OCI-LY1 (cell line): ENCODE data around the gene ZBTB32.

Experiments
- H2AFZ ChIP-seq: fragments of 200-600 bp; sonication (generic), shearing (Covaris generic); 2 replicates; pipeline ENCODE4 v1.6.0; 2014; ENCODE audit warnings: antibody characterized with exemption, mild to moderate bottlenecking, low read length
- H3F3A ChIP-seq: fragments of 200-600 bp; sonication (generic), shearing (Covaris generic); 2 replicates; pipeline ENCODE4 v1.6.0; 2014; ENCODE audit warnings: mild to moderate bottlenecking, antibody characterized with exemption, low read length, moderate library complexity; ENCODE audit not compliant: insufficient read depth
- H3K27ac ChIP-seq: fragments of 200-600 bp; sonication (generic); 2 replicates; pipeline ENCODE4 v1.5.1; 2014; ENCODE audit warnings: low read length, mixed run types, mild to moderate bottlenecking, low read depth; ENCODE audit not compliant: poor library complexity, severe bottlenecking
- H3K27me3 ChIP-seq: fragments of 200-600 bp; sonication (generic); 2 replicates; pipeline ENCODE4 v1.6.0; 2014; ENCODE audit warnings: antibody characterized with exemption, mild to moderate bottlenecking, low read length, moderate library complexity; ENCODE audit not compliant: insufficient read depth
- H3K36me3 ChIP-seq: fragments of 200-600 bp; sonication (generic); 2 replicates; pipeline ENCODE4 v1.6.1; 2014; ENCODE audit warnings: mild to moderate bottlenecking, antibody characterized with exemption, low read length, moderate library complexity, mixed read lengths; ENCODE audit not compliant: insufficient read depth
- H3K4me1 ChIP-seq: fragments of 200-600 bp; sonication (generic); 2 replicates; pipeline ENCODE4 v1.5.1; 2014; ENCODE audit warnings: mild to moderate bottlenecking, low read length, moderate library complexity; ENCODE audit not compliant: insufficient read depth, severe bottlenecking
- H3K4me2 ChIP-seq: fragments of 200-600 bp; sonication (generic), shearing (Covaris generic); 2 replicates; pipeline ENCODE4 v1.6.1; 2014; ENCODE audit warnings: low read length
- H3K4me3 ChIP-seq: fragments of 200-600 bp; sonication (generic); 2 replicates; pipeline ENCODE4 v1.5.1; 2014; ENCODE audit warnings: low read length, low read depth, mild to moderate bottlenecking, mixed read lengths; ENCODE audit not compliant: poor library complexity, severe bottlenecking
- H3K79me2 ChIP-seq: fragments of 200-600 bp; shearing (Covaris generic); 2 replicates; pipeline ENCODE4 v1.6.1; 2016; ENCODE audit warnings: mixed run types, low read length, mixed read lengths; ENCODE audit not compliant: insufficient read depth
- H3K9ac ChIP-seq: fragments of 200-600 bp; sonication (generic), shearing (Covaris generic); 2 replicates; pipeline ENCODE4 v1.6.1; 2014; ENCODE audit warnings: mild to moderate bottlenecking, low read length, mixed read lengths
- H3K9me2 ChIP-seq: fragments of 200-600 bp; sonication (generic), shearing (Covaris generic); 2 replicates; pipeline ENCODE4 v1.6.1; 2014; ENCODE audit warnings: low read depth, mild to moderate bottlenecking, low read length, mixed read lengths
- H3K9me3 ChIP-seq: fragments of 200-600 bp; shearing (Covaris generic); 2 replicates; pipeline ENCODE4 v1.6.1; 2014; ENCODE audit warnings: low read length, mixed read lengths
- H4K20me1 ChIP-seq: fragments of 200-600 bp; sonication (generic), shearing (Covaris generic); 2 replicates; pipeline ENCODE4 v1.6.0; 2016; ENCODE audit warnings: mild to moderate bottlenecking, low read length; ENCODE audit not compliant: insufficient read depth
- CTCF ChIP-seq: fragments of 200-600 bp; sonication (generic), shearing (Covaris generic); IDR thresholded peaks from 2 replicates; pipeline ENCODE4 v1.5.1; 2017; ENCODE audit warnings: mild to moderate bottlenecking, antibody characterized with exemption, low read length, moderate library complexity, mixed read lengths
- EZH2 ChIP-seq: fragments of 200-600 bp; sonication (generic), shearing (Covaris generic); IDR thresholded peaks from 2 replicates; pipeline ENCODE4 v1.8.0; 2017; ENCODE audit warnings: borderline replicate concordance, mixed run types, mild to moderate bottlenecking, antibody characterized with exemption, low read length, moderate library complexity, mixed read lengths

ZBTB32 gene

GRCh38 chr19:35720648-35721047 is 16.3 kb downstream of the ZBTB32 start:
- Histone ChIP-seq H3K36me3 (peaks cover 57% of the 10 kb centered on the region), H3K9me2 (no peaks in the 10 kb centered on the region), H4K20me1 (no peaks in the 10 kb centered on the region), H3K4me3 (no peak overlapping the region), H3K27ac (no peak overlapping the region), H3K9me3 (no peaks in the 10 kb centered on the region), H3K4me2 (no peak overlapping the region), H3K4me1 (peaks cover 22% of the 10 kb centered on the region), H3K27me3 (no peaks in the 10 kb centered on the region; the same call in 1 of the 2 replicates), H3K79me2 (peaks cover 8% of the 10 kb centered on the region), H2AFZ (no peak overlapping the region), H3K9ac (no peak overlapping the region), H3F3A (no peaks in the 10 kb centered on the region)
- TF ChIP-seq CTCF: no peak
- no peak for TF ChIP-seq EZH2

GRCh38 chr19:35721374-35721773 is 17.0 kb downstream of the ZBTB32 start:
- no peaks in the 10 kb centered on the region for H3K9me3 ChIP-seq
- H3K27ac ChIP-seq: no peak overlapping the region
- H3K4me1 ChIP-seq: peaks cover 17% of the 10 kb centered on the region
- H3F3A ChIP-seq: no peaks in the 10 kb centered on the region
- H3K27me3 ChIP-seq: no peaks in the 10 kb centered on the region
- no peak overlapping the region for H3K4me2 ChIP-seq
- H4K20me1 ChIP-seq: no peaks in the 10 kb centered on the region
- no peak overlapping the region for H2AFZ ChIP-seq
- H3K79me2 ChIP-seq: peaks cover 8% of the 10 kb centered on the region
- peaks cover 64% of the 10 kb centered on the region for H3K36me3 ChIP-seq
- no peak overlapping the region for H3K4me3 ChIP-seq
- H3K9ac ChIP-seq: no peak overlapping the region
- no peaks in the 10 kb centered on the region for H3K9me2 ChIP-seq
- TF ChIP-seq CTCF (no peak), EZH2 (no peak)

GRCh38 chr19:35722461-35722860 is 18.1 kb downstream of the ZBTB32 start:
- peaks cover 8% of the 10 kb centered on the region for H3K79me2 ChIP-seq
- no peak overlapping the region for H2AFZ ChIP-seq

More at GRCh38 chr19:35722461-35722860, 18.1 kb downstream of the ZBTB32 start:
- H3K4me3 ChIP-seq: no peak overlapping the region
- no peak overlapping the region for H3K27ac ChIP-seq
- peaks cover 11% of the 10 kb centered on the region for H3K4me1 ChIP-seq
- H3K4me2 ChIP-seq: no peak overlapping the region
- H3F3A ChIP-seq: no peaks in the 10 kb centered on the region
- H3K36me3 ChIP-seq: peaks cover 72% of the 10 kb centered on the region
- H3K9ac ChIP-seq: no peak overlapping the region
- H3K9me3 ChIP-seq: no peaks in the 10 kb centered on the region
- H3K27me3 ChIP-seq: no peaks in the 10 kb centered on the region
- TF ChIP-seq CTCF (no peak), EZH2 (no peak)
- no peaks in the 10 kb centered on the region for H4K20me1 ChIP-seq
- no peaks in the 10 kb centered on the region for H3K9me2 ChIP-seq
